Mesenchymal stem cell (in vitro differentiated cells and primary cell): Measurements from ENCODE around the gene INSIG2.

Experiments used
- DNase-seq: peaks from one replicate; pipeline ENCODE4 v3.0.0-alpha.2; 2013
- H2AFZ ChIP-seq: one replicate; pipeline ENCODE4 v1.6.1; 2013; ENCODE audit warnings: low read depth, mild to moderate bottlenecking, control low read depth, inconsistent platforms, low read length, moderate library complexity
- H2AK5ac ChIP-seq: 2 replicates; pipeline ENCODE4 v1.6.1; 2013; ENCODE audit warnings: low read length, moderate library complexity, mild to moderate bottlenecking, inconsistent platforms; ENCODE audit not compliant: severe bottlenecking
- H2BK120ac ChIP-seq: one replicate; pipeline ENCODE4 v1.6.1; 2013; ENCODE audit warnings: low read depth, mild to moderate bottlenecking, inconsistent platforms, low read length, moderate library complexity
- H2BK12ac ChIP-seq, 2 experiments: one replicate each; pipeline ENCODE4 v1.6.1; 2013; ENCODE audit warnings: inconsistent platforms in 2 of 2, low read length in 2 of 2, mild to moderate bottlenecking in 2 of 2, moderate library complexity in 2 of 2, control low read depth in 1 of 2
- H2BK15ac ChIP-seq: one replicate; pipeline ENCODE4 v1.6.1; 2013; ENCODE audit warnings: mild to moderate bottlenecking, low read depth, inconsistent platforms; ENCODE audit not compliant: poor library complexity, severe bottlenecking
- H2BK5ac ChIP-seq: 2 replicates; pipeline ENCODE4 v1.6.1; 2013; ENCODE audit warnings: low read depth, mild to moderate bottlenecking, low read length, control low read depth, inconsistent platforms; ENCODE audit not compliant: poor library complexity, severe bottlenecking
- H3K14ac ChIP-seq, 2 experiments: one replicate each; pipeline ENCODE4 v1.6.1; 2013; ENCODE audit warnings: inconsistent platforms in 2 of 2, low read length in 2 of 2, control low read depth in 1 of 2, mild to moderate bottlenecking in 1 of 2, moderate library complexity in 1 of 2
- H3K18ac ChIP-seq, 2 experiments: one replicate each; pipeline ENCODE4 v1.6.1; 2013; ENCODE audit warnings: inconsistent platforms in 2 of 2, low read length in 2 of 2, control low read depth in 1 of 2, low read depth in 1 of 2, mild to moderate bottlenecking in 1 of 2
- H3K23ac ChIP-seq, 2 experiments: one replicate each; pipeline ENCODE4 v1.6.1; 2013; ENCODE audit warnings: inconsistent platforms in 2 of 2, low read length in 2 of 2, mild to moderate bottlenecking in 2 of 2, moderate library complexity in 2 of 2, control low read depth in 1 of 2
- H3K27ac ChIP-seq: 2 replicates; pipeline ENCODE4 v1.5.1; 2013; ENCODE audit warnings: mild to moderate bottlenecking, moderate library complexity, low read length, control low read depth, inconsistent platforms; ENCODE audit not compliant: poor library complexity, severe bottlenecking
- H3K27me3 ChIP-seq, 2 experiments: 2 replicates each; pipeline versions ENCODE4 v1.6.1 to v1.7.0; 2013; ENCODE audit warnings: low read length in 2 of 2, mild to moderate bottlenecking in 2 of 2, moderate library complexity in 2 of 2, control low read depth in 1 of 2, inconsistent platforms in 1 of 2; ENCODE audit not compliant: control insufficient read depth in 1 of 2, insufficient read depth in 1 of 2
- H3K36me3 ChIP-seq, 2 experiments: 2 replicates each; pipeline versions ENCODE4 v1.6.1 to v1.7.0; 2013; ENCODE audit warnings: low read length in 2 of 2, control low read depth in 1 of 2, inconsistent platforms in 1 of 2, low read depth in 1 of 2, mild to moderate bottlenecking in 1 of 2; ENCODE audit not compliant: insufficient read depth in 2 of 2, control insufficient read depth in 1 of 2
- H3K4ac ChIP-seq, 2 experiments: one replicate each; pipeline ENCODE4 v1.6.1; 2013; ENCODE audit warnings: inconsistent platforms in 2 of 2, low read length in 2 of 2, mild to moderate bottlenecking in 2 of 2, moderate library complexity in 2 of 2, control low read depth in 1 of 2, low read depth in 1 of 2
- H3K4me1 ChIP-seq: 2 replicates; pipeline ENCODE4 v1.6.1; 2013; ENCODE audit warnings: low read depth, low read length, control low read depth; ENCODE audit not compliant: control insufficient read depth, insufficient read depth
- H3K4me2 ChIP-seq: 2 replicates; pipeline ENCODE4 v1.6.1; 2013; ENCODE audit warnings: low read length, mild to moderate bottlenecking, inconsistent platforms; ENCODE audit not compliant: poor library complexity, severe bottlenecking
- H3K4me3 ChIP-seq, 2 experiments: 2 replicates each; pipeline versions ENCODE4 v1.5.1 to v1.7.0; 2013; ENCODE audit warnings: low read length in 2 of 2, mild to moderate bottlenecking in 2 of 2, control low read depth in 1 of 2, low read depth in 1 of 2; ENCODE audit not compliant: insufficient read depth in 1 of 2
- H3K79me1 ChIP-seq: replicated peaks from 2 replicates; pipeline ENCODE4 v1.6.1; 2013; ENCODE audit warnings: mild to moderate bottlenecking, control low read depth, low read length, inconsistent platforms; ENCODE audit not compliant: poor library complexity, severe bottlenecking
- H3K9ac ChIP-seq: 2 replicates; pipeline ENCODE4 v1.7.0; 2013; ENCODE audit warnings: mild to moderate bottlenecking, low read length, moderate library complexity
- H3K9me3 ChIP-seq: 2 replicates; pipeline ENCODE4 v1.7.0; 2013; ENCODE audit warnings: mild to moderate bottlenecking, low read length; ENCODE audit not compliant: control insufficient read depth
- H4K8ac ChIP-seq: one replicate; pipeline ENCODE4 v1.6.1; 2013; ENCODE audit warnings: inconsistent platforms, mild to moderate bottlenecking, low read length, moderate library complexity
- H4K91ac ChIP-seq: one replicate; pipeline ENCODE4 v1.6.1; 2013; ENCODE audit warnings: mild to moderate bottlenecking, low read length, inconsistent platforms
- WGBS: methylation state at CpG from one replicate; pipeline ENCODE4 v1.1.7; 2013; ENCODE audit warnings: mixed read lengths; 5-methylcytosine and 5-hydroxymethylcytosine counted together

The INSIG2 gene

GRCh38 chr2:118094503-118094902 is 6.2 kb downstream of the INSIG2 start:
- Histone ChIP-seq H3K4me2 (no peak overlapping the region), H2AFZ (no peak overlapping the region), H3K4me1 (no peaks in the 10 kb centered on the region), H2AK5ac (no peak overlapping the region), H3K27ac (no peak overlapping the region), H3K27me3 (no peaks in the 10 kb centered on the region), H3K14ac (no peak overlapping the region), H3K18ac (no peak overlapping the region), H3K9ac (no peak overlapping the region), H3K23ac (no peak overlapping the region), H4K8ac (no peak overlapping the region), H2BK5ac (no peak overlapping the region), H2BK120ac (no peak overlapping the region), H2BK12ac (no peak overlapping the region), H2BK15ac (no peak overlapping the region), H3K4me3 (no peak overlapping the region), H4K91ac (no peak overlapping the region), H3K4ac (no peak overlapping the region), H3K9me3 (no peaks in the 10 kb centered on the region), H3K79me1 (peaks cover 18% of the 10 kb centered on the region), H3K36me3 (peaks cover 4 to 29% of the 10 kb centered on the region in 2 experiments)
- no peak for DNase-seq
- 100% methylated on average over 1 of the region's 2 CpGs for WGBS

- Histone ChIP-seq H2BK120ac (no peak overlapping the region), H3K9me3 (no peaks in the 10 kb centered on the region), H3K79me1 (peaks cover 23% of the 10 kb centered on the region), H3K36me3 (peaks cover 4 to 32% of the 10 kb centered on the region in 2 experiments), H2AK5ac (no peak overlapping the region), H2BK15ac (no peak overlapping the region), H2BK12ac (no peak overlapping the region), H3K18ac (no peak overlapping the region), H4K91ac (no peak overlapping the region), H2BK5ac (no peak overlapping the region), H3K14ac (no peak overlapping the region), H3K4me1 (no peaks in the 10 kb centered on the region), H3K27ac (no peak overlapping the region), H2AFZ (no peak overlapping the region), H3K4me2 (no peak overlapping the region), H3K27me3 (no peaks in the 10 kb centered on the region), H3K23ac (no peak overlapping the region), H3K9ac (no peak overlapping the region), H4K8ac (no peak overlapping the region), H3K4ac (no peak overlapping the region), H3K4me3 (no peak overlapping the region)
- 57% methylated on average over 1 of the region's 5 CpGs for WGBS
- DNase-seq, result peak; percentile 43
Measured at GRCh38 chr2:118095610-118096009, 7.3 kb downstream of the INSIG2 start.

GRCh38 chr2:118097657-118098056 is 9.4 kb downstream of the INSIG2 start:
- 95% methylated on average over 3 of the region's 4 CpGs for WGBS
- Histone ChIP-seq H3K9ac (no peak overlapping the region), H3K4me3 (no peak overlapping the region), H3K14ac (no peak overlapping the region), H4K8ac (no peak overlapping the region), H3K18ac (no peak overlapping the region), H3K4me1 (no peaks in the 10 kb centered on the region), H3K36me3 (peaks cover 4 to 43% of the 10 kb centered on the region in 2 experiments), H3K4ac (no peak overlapping the region), H3K27me3 (no peaks in the 10 kb centered on the region), H2BK120ac (no peak overlapping the region), H3K23ac (no peak overlapping the region), H2BK5ac (no peak overlapping the region), H3K27ac (no peak overlapping the region), H3K4me2 (no peak overlapping the region), H2BK12ac (no peak overlapping the region), H4K91ac (no peak overlapping the region), H2BK15ac (no peak overlapping the region), H2AK5ac (no peak overlapping the region), H3K9me3 (no peaks in the 10 kb centered on the region), H3K79me1 (peaks cover 24% of the 10 kb centered on the region), H2AFZ (no peak overlapping the region)
- DNase-seq, result peak; percentile 22

GRCh38 chr2:118098307-118099030 is 10.2 kb downstream of the INSIG2 start:
- Histone ChIP-seq H3K4me1 (no peaks in the 10 kb centered on the region), H3K4ac (no peak overlapping the region), H4K8ac (no peak overlapping the region), H3K4me3 (no peak overlapping the region), H3K23ac (no peak overlapping the region), H3K27me3 (no peaks in the 10 kb centered on the region), H3K4me2 (no peak overlapping the region), H3K27ac (no peak overlapping the region), H3K18ac (no peak overlapping the region), H3K36me3 (peaks cover 4 to 47% of the 10 kb centered on the region in 2 experiments), H2BK5ac (no peak overlapping the region), H2BK120ac (no peak overlapping the region), H4K91ac (no peak overlapping the region), H2BK15ac (no peak overlapping the region), H3K14ac (no peak overlapping the region), H3K9ac (no peak overlapping the region), H2AK5ac (no peak overlapping the region), H3K9me3 (no peaks in the 10 kb centered on the region), H2BK12ac (no peak overlapping the region), H3K79me1 (peaks cover 23% of the 10 kb centered on the region), H2AFZ (no peak overlapping the region)
- DNase-seq, result no peak
- WGBS, result 96% methylated on average over 1 of the region's 1 CpG
